GM21381 (cell line): ENCODE measurements around the gene SERPINA5.

Experiments
- ATAC-seq: cut with Tn5 transposase; IDR thresholded peaks from one replicate; pipeline ENCODE4 v1.9.1; 2021; ENCODE audit warnings: mild to moderate bottlenecking, moderate library complexity; ENCODE audit not compliant: unreplicated experiment

The SERPINA5 gene

DNA sequence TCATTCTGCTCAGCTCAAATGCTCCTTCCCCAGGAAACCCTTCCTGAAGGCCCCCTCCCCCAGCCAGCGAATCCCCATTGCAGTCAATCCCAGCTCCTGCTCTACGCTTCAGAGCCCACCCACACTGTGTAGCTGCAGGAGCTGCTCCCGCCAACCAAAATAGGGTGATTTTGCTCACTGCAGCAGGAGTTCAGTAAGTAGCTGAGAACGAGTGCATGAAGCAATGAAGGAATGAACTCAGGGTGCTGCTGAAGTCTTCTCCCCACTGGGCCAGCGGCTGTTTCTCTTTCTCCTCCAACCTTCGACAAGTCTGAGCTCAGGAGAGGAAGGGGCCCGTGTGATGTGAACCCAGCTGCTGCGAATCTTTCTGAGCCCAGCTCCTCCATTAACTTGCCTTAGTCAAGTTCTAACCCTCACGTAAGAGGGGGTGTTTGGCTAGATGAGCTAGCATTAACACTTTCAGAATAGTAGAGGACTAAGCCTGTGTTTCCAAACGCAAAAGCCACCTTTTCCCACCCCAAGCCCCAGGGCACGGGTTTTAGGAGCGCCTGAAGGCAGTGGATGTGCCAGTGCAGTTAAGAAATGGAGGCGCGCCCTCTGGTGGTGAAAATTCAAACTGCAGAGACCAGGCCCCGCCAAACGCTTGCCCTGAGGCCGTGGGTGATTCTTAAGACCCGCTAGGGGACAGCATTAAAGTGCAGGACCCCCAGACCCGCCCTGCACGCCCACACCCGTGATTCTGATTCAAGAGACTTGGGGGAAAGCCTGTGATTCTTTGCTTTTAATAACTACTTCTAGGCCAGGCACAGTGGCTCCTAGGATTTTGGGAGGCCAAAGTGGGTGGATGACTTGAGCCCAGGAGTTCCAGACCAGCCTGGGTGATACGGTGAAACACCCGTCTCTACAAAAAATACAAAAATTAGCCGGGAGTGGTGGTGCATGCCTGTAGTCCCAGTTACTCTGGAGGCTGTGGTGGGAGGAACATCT, 31.9 kb upstream of the SERPINA5 start:
- peak; percentile 77 for ATAC-seq

DNA sequence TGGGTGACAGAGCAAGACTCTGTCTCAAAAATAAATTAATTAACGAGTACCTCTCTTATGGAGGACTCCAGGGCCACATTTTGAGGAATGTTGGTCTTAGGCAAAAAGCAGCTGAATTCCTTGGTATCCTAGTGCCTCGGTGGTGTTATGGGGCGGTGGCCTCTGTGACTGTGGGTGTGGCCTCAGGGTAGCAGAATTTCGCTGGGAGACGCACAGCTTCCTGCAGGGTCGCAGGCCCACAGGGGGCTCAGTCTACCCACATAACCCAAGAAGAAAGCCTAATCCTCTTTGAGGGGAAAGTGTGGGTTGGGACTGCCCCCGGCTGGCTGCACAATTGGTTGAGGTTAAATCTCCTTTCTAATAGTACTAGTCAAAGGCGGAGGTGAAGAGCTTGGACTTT, 31.2 kb upstream of the SERPINA5 start:
- no peak for ATAC-seq

GRCh38 chr14:94555991-94556390, 25.2 kb upstream of the SERPINA5 start:
- ATAC-seq: no peak

- ATAC-seq: no peak
Observed at GRCh38 chr14:94557327-94557726, 23.9 kb upstream of the SERPINA5 start.

DNA sequence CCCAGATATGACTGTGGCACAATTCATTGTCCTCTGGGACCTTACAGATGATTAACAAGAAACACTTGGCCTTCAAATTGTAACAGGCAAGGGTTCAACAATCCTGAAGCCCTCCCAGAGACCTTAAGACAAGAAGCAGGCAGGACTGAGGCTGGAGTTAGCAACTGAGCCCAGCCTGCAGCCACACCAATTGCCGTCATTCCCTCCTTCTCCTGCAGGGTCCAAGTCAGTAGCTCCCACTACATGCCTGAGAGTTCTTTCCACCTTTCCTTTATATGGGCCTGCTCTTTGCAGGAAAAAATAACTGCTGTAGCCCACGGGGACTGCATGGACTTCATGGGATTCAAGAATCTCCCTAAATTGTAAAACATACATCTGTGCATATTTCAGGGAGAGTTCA, 22.4 kb upstream of the SERPINA5 start:
- no peak for ATAC-seq

- ATAC-seq: no peak
Observed at GRCh38 chr14:94559638-94560290, 21.5 kb upstream of the SERPINA5 start.

- ATAC-seq: no peak
Observed at GRCh38 chr14:94560291-94560665, 20.9 kb upstream of the SERPINA5 start.

DNA sequence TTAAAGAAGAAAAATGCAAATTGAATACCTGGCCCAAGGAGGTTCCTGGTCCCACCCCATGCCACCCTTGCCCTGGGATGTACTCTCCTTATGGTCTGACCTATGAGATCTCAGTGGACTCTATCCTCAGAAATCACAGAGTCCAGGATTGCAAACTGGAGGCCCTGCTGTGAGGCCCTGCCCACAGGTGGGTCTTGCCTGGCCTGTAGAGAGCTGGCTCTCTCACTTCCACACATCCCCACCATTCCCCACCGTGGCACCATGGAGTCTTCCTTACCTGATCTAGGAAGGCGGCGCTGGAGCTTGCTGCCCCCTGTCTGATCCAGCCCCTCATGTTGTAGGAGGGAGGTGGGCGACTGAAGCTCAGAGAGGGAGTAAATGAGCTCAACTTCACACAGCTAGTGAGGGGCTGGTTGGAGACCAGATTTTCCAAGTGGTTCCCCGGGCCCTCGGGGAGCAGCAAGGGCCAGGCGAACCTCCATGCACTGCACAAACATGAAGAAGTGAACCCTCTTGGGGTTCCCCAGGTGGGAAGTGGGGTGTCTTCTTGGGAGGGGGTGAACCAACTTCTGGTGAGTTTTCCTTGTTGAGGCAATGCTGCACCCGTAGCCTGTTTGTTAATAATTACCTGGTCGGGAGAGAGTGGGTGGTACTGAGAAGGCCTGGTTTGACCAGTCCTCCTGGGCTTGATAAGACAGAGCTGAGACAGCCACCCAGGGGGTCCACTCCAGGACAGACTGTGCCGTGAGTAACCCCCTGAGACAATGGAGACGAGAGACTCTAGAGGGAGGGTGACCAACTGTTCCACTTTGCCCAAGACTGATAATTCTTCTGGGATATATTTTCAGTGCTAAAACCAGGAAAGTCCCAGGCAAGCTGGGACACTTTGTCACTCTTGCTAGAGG, 20.2 kb upstream of the SERPINA5 start, which contains the start of gene SERPINA4:
Gene SERPINA4 (plus strand): TSS at position 692 of the 905 bp plus-strand sequence. CDS start 2,041 bp downstream, outside the sequence.
- no peak for ATAC-seq

GRCh38 chr14:94561656-94562010, 19.6 kb upstream of the SERPINA5 start:
- no peak for ATAC-seq

- no peak for ATAC-seq
Observed at GRCh38 chr14:94562022-94562421, 19.2 kb upstream of the SERPINA5 start.

- ATAC-seq: no peak
Observed at GRCh38 chr14:94562941-94563883, 18.0 kb upstream of the SERPINA5 start.

- ATAC-seq: no peak
Observed at GRCh38 chr14:94564381-94564780, 16.8 kb upstream of the SERPINA5 start.

- no peak for ATAC-seq
Observed at GRCh38 chr14:94568186-94568585, 13.0 kb upstream of the SERPINA5 start.

- no peak for ATAC-seq
Observed at GRCh38 chr14:94569381-94570001, 11.7 kb upstream of the SERPINA5 start.

DNA sequence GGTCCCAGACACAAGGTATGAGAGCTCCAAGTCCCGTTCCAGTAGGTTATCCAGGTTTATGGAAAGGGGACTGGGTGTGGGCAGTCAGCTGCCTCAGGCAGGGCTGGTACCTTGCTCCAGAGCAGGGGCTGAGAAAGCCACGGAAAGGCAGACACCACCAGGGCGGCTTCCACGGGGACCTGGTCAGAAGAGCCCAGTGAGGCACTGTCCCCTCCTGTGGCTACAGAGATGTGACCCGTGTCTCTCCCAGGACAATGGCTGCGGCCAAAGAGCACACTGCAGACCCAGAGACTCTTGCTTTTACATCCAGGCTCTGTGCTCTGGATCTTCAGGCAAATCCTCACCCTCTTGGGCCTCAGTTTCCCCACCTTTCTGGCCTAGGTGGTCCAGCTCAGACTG, 11.2 kb upstream of the SERPINA5 start:
- no peak for ATAC-seq

DNA sequence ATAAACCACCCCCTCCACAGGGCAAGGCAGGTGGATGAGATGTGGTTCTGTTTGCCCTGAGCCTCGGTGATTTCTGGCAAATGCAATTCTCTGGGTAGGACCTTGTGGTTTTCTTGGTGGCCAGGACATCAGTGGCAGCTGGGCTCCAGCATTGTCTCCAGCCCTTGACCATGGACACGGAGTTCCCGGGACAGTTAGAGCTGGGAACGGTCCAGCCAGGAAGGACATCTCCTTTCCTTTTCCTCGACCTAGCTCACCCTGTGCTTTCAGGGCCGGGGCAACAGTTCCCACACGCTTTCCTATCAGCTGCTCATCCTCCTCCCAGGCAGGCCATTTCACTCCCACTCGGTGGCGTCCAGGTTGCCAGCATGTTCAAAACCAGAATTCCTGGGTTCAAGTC, 10.8 kb upstream of the SERPINA5 start:
- ATAC-seq: no peak

- ATAC-seq: no peak
Observed at GRCh38 chr14:94571395-94571794, 9.8 kb upstream of the SERPINA5 start.

GRCh38 chr14:94571950-94572349, 9.3 kb upstream of the SERPINA5 start:
- ATAC-seq: no peak

DNA sequence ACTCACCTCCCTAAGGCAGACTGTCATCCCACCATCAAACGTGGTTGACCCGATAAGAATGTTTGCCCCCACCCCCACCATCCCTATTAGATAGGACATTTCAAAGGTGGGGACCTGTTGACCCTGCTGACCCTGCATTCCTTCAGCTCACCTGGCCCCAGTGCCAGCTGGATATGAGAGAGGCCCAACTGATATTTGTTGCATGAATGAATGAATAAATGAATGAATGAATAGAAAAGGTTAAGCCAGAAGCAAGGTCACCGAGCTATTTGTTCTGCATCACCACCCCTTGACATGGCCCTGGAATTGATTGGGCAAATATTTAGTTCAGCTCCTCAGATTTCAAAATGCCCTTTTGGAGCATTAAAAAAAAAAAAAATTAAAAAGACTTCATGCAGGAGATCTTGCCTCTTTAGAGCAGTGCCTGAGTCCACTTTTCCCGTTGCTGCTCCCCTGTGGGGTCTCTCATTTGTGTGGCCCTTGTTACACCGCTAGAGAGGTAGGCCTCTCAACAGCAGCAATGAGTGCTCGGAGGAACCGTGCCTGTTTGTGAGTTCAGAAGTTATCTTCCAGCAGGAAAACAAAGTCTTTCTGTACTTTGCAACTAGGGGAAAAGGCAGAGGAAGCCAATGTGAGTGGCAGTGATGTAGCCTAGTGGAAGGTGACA, 8.5 kb upstream of the SERPINA5 start:
- ATAC-seq: no peak
